Right lung (tissue), 5 donors: ENCODE data around the gene HOXB2. TPM values are rescaled to one million over a fixed set of nuclear protein-coding genes. Genes with fewer than 3 reads are reported as not detected.

ENCODE experiments used
- DNase-seq, 2 donors: peaks; one replicate each; pipeline ENCODE4 v3.0.0-alpha.2; 2013
- polyA plus RNA-seq, 5 donors: library from polyadenylated mRNA; unstranded; fragments of 120-200 nt; gene quantifications; one replicate each; pipeline versions ENCODE4 v1.2.1 to v1.2.3, GENCODE V29; 2013; ENCODE audit warnings: inconsistent platforms in 1 of 5, low replicate concordance in 1 of 5; ENCODE audit not compliant: insufficient read length in 5 of 5, insufficient read depth in 1 of 5

Gene HOXB2
- polyA plus RNA-seq, 5 donors: 25.8 to 37.5 (median 30.0) TPM

DNA sequence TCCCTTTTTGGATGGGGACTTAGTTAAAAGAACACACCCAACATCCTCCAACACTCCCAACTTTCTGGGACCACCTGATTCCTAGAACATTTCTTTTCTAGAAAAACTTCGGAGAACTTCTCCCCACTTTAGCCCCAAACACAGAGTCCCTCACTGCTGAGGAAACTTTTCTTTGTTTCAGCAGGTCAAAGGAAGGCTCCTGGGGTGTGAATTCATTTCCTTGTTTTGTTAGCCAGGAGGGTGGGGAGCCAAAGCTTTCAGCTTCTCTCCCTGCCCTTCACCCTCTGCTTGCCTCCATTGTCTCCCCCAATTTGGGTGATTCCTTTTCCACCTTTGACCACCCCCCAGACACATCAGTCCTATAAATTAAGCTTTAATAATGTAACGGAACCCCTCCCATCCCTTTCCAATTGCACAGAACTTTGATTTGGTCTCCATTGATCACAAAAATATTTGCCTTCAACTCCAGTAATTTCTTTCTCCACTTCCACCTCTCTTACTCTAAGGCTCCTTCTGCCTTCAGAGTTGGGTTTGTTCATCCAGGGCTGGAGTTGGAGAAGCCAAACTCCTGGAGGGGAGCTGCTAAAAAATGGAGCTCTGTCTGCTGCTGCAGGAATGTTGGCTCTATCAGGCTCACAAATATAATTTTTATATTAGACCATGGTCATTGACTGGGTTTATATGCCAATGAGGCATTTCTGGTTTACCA, 22.9 kb upstream of the HOXB2 start:
- DNase-seq: no peak

DNA sequence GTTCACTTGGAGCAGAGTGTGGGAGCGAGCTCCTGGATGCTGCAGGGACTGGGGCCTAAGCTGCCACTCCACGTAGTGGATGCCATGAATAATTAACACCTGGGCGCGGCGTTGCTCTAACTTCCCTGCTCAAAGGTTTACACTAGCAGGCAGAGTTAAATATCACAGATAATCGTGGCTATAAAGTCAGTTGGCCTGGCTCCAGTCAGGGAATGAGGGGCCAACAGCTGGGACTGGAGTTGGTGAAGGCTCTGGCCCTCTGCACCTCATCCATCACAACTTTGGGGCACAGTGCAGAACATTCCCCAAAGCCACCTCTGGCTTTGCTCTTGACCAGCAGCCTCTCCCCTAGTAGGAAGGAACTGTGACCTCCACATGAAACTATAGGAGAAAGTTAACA, 22.3 kb upstream of the HOXB2 start:
- no peak for DNase-seq

DNA sequence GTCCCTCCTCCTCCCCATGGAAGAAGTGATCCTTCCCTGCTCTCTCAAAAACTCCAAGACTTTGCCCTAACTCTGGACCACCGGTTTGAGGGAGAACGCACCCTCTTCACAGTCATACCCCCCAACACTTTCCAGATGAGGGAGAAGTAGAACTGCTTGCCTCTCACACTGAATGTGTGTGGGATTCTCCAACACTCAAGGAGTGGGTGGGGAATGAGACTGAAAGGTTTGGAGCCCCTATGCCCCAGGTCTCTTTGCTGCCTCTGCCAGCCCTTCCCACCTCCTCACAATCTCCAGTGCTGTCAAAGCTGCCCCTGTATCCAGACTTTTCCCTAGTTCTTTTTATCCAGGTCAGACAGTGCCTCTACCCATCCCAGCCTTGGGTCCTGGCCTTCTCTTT, 21.8 kb upstream of the HOXB2 start:
- no peak for DNase-seq

DNA sequence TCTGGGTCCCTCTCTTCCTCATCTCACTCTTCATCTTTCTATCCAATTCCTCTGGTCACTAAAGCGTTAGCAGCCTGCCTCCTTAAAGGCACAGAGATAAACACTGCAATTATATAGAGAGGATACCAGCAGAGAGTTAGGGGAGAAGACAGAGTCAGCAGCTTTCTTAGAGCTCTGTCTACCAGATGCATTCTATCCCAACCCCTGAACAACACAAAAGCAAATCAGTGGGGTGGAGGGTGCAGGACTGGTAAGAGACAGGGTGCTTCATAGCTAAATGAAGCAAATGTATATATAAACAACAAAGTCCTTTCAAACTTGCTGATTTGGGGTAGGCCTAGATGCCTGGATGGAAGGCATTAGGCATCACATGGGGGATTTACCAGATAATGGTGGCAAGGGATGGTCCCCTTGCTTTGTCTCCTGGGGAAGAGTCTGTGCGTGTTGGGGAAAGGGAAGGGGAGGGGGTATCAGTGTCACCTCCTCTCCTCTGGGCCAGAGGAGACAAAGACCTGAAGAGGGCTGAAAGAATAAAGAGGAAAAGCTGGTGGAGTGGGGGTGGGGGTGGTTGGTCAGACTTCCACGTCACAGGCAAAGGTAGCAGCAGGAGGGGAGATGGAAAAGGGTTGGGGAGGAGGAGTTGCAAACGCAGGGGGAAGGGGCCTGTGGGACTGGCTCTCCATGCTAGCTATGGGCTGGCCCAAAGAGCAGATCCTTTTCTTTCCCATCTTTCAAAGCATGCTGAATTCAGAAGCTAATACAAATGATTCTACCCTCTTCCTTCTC, 21.2 kb upstream of the HOXB2 start:
- no peak for DNase-seq

DNA sequence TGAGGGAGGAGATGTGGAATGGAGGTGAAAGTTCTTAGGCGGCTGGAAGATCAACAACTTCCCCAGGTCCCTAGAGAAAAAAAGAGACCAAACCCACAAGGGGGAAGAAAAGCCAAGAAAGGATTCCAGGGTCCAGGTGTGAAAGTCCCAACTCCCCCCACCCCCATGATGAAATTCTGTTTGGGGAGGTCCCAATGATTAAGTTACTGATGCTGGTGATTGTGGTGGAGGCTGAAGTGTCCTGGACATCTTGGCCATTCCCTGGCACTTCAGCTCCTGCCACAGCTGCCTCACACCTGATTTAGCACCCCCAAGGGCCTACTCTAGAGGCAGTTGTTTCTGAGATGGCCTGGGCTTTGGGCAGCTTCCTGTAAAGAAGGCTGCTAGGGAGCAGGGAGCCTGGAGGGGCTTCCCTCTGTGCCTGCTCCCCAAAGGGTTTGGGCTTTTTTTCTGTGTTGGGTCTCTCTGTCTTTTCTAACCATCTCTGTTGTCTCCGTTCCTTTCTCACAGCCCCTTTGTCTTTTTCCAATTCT, 20.2 kb upstream of the HOXB2 start:
- DNase-seq: no peak

DNA sequence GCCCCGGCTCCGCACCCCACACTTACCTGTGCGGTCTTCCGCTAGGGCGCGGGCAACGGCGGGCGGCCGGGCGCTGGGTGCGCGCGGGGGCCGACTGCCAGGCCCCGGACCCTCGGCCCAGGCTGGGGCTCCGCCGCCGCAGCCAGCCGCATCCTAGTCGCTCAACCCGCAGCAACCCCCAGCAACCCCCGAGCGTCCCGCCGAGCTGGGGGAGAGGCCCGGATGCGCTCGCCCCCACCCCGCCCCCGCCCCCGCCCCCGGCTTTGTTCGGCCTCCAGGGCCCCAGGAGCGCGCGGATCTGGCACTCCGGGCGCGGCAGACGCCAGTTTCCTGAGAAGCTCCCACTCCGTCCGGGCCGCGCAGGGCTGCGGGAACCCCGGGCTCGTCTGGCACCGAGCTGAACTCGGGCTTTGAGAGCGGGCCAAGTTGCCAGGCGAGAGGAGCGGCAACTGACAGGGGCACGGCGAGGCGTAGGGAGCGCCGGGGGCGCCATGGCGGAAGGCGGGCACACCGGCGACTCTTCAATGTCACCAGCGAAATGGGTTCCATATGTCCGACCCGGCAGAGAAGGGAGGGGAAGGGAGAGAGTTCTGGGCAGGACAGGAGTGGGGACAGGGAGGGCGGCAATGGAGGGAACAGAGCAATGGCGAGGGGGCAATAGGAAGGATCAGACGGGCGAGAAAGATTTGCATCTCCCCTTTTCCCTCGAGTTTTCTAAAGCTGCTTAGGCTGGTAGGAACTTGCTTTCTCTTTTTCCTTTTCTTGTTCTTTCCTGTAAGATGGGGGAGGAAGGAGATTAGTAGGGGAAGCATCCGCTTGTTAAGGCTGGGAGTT, 19.5 kb upstream of the HOXB2 start:
- no peak for DNase-seq

DNA sequence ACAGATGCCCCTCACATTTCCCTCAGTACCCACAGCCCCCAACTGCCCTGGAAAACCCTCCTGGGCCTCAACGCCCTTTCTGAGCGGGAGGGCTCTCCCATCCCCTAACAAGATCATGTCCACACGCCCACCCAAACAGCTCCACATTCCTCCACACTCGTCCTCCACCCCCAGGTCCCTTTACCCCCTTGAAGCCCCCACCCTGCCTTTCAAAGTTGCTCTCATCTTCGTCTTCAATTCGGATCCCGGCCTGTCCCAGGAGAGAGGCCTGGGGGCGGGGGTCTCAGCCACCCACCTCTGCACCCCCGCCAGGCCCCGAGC, 18.9 kb upstream of the HOXB2 start:
- DNase-seq: no peak

DNA sequence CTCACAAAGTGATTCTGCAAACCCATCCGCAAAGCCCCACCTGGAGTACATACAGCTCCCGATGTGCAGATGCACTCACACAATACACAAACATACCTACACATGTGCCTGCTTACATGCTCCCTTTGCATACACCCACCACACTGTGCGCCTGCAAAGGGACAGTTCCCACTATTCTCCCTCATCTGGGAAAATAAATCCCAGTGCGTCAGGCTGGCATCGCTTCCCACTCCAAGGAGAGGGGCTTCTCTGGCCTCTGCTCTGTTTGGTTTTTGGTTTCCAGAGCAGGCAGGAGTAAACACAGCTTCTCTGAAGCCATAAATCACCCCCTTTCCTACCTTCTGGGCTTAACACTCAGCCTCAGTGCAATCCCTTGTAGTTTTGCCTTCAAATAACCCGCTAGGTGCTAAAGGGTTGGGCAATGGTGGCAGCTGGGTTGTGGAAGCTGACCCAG, 18.5 kb upstream of the HOXB2 start:
- DNase-seq: no peak

DNA sequence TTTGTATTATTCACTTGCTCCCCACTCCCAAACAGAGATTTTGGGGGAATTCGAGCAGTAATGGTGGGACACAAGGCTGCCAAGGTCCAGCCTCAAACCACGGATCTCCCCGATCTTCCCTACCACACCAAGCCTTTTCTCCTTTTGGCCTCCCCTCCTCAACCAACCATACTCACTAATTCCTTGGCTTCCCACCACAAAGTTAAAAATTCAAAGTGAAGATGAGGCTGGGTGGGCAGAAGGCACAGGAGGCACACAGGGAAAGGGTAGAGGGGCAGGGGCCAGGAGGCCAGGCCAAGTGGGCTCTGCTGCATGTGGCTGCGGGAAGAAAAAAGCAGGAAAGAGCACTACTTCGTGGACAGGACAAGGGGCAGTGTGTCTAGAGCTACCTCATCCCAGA, 18.0 kb upstream of the HOXB2 start:
- no peak for DNase-seq

DNA sequence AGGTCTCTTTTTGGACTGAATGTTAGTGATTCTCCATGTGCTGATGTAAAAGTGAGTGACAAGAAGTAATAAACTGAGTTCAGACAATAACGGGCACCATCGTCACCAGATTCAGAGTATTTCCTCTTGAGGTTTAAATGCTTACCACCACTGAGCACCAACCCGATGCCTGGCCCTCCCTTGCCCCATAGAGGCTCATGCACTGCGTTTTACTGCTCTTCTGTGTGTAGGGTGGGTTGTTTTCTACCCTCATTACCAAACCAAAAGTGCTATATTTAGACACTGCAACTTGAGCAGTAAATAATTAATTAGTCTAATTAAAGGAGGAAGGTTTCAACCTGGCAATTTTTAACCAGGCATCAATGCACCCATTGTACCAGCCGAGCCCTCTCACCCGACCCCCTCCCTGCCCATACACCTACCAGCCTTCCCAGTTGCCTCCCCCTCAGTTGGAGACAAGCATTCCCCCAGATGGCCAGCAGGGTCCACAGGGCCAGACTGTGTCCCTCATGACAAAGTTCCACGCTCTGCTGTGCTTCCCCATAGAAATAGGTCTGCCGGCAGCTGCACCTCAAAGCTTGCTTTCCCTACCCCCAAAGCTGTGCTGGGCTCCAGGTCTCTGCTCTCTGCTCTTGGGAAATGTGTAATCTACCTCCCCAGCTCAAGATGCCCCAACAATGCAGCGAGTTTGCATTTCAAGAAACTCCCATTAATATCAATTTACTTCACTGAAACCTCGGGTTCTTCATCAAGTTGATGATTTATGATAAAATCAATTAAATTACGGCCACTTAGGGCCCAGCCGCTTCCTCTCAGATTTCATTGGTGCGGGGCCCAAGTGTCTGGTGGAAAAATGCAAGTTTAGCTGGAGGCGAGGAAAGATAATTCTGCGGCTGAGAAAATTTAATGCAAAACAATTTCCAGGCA, 17.2 kb upstream of the HOXB2 start:
- DNase-seq: no peak

DNA sequence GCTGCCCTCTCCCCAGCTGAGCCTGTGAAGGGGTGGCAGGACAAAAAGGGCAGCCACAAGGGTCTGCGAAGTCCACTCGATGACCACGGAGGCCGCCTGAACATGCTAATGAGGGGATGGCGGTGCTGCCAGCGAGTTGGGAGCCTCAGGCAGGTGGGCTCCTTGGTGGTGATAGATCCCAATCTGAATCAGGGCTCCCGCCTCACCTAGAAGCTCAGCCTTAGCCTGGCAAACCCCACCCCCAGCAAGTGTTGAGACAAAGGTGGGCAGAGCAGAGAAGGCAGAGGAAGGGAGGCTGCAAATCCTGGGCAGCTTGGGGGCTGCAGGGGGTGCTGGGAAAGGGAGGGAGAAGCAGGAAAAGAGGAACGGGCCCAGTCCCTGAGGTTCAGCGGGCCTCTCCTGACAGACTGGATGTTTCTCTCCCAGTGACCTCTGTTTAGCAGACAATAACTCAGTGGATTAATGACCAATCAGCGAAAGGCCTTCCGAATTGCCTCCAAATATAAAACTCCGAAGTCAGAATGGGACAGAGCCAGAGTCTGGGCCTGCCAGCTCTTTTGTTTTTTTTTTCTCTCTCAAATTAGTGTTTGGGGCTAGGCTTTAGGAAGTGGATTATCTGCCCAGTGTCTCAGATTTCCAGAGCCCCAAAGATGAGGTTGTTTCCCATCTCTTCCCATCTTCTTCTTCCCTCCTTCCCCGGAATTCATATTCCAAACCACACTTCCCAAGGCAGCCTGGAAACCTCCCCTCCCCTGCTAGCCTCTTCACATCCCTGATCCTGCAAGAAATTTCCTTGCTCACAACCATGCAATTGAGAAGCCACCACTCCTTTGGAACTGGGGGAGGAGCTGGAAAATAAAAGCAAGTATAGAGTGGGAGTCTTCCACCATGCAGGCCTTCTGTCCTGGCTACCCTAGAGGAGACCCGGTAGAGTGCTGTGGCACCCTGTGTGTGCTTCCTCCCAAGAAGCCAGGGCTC, 15.2 kb upstream of the HOXB2 start:
- DNase-seq: peak; percentile 79 to 82

DNA sequence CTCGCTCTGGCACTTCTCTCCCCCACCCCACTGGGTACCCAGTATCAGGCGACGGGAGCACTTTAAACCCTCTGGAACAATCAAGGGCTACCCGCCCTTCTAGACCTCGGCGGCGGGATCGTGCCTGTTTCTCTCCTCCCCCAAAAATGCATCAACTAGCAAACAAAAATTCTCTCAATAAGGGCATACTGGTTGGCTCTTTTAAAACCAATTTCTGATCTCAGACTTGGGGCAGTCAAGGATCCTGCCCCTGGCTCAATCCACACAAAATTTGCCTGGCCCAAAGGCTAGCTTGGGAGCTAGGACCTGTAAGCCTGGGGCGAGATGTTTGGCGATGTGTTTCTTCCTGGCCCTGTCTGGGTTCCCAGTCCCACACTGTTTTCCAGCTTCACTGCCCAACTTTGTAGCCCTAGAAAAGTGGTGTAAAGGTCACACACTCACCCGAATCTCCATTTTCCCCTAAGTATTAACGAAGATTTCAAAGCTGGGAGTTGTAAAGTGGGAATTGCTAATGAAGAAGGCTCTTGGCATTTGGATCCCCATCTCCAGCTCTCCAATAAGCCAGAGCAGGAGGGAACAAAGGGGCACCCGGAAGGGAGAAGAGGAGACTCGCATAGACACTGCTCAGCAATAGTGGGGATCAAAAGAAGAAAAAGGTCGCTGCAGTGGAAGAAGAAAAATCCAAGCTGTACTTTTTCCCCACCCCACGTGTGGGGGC, 14.4 kb upstream of the HOXB2 start:
- peak; percentile 21 to 25 for DNase-seq

DNA sequence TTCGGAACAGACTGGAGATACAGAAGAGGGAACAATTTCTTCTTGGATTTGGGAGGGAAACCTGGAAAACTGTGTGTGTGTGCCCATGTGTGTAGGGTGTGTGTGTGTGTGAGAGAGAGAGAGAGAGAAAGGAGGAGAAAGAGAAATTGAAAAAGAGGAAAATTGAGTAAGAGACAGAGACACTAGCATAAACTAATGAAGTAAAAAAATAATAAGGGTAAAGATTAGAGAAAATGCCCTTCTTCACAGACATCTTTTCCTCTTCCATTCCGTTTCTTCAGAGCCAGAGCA, 13.9 kb upstream of the HOXB2 start:
- no peak for DNase-seq

DNA sequence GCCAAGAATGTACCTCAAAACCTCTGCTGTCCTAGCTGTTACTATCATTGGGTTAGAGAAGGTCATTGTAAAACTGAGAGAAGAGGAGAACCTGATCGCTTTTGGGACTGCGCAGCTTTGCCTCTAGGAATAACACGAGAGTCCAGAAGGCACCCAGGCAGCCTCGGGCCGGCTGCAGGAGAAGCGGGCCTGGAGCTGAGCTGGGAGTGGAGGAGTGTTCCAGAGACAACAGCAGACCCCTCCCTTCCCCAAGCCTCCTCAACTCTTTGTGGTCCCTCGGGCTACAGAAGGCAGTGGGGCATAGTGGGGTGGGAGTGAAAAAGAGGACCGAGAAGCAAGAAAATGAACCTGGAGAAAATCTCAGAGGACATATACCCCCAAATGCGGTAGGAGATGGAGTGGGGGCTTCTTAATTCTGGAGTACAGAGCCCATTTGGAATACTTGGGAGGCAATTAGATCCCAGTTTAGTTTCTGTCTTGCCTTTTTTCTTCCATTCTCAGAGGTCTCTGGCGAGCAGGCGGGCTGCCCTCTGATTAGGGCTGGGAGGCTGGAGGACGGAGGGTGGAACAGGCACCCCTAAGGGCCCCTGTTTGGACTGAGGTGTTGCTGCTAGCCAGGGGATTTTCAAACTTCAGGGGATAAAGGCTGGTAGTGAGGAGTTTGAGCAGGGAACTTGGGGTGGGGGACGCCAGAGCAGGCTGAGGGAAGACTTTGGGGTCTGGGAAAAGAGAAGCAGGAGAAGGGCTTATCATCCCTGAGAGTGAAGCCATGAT, 13.3 kb upstream of the HOXB2 start:
- DNase-seq: peak; percentile 15 to 20

DNA sequence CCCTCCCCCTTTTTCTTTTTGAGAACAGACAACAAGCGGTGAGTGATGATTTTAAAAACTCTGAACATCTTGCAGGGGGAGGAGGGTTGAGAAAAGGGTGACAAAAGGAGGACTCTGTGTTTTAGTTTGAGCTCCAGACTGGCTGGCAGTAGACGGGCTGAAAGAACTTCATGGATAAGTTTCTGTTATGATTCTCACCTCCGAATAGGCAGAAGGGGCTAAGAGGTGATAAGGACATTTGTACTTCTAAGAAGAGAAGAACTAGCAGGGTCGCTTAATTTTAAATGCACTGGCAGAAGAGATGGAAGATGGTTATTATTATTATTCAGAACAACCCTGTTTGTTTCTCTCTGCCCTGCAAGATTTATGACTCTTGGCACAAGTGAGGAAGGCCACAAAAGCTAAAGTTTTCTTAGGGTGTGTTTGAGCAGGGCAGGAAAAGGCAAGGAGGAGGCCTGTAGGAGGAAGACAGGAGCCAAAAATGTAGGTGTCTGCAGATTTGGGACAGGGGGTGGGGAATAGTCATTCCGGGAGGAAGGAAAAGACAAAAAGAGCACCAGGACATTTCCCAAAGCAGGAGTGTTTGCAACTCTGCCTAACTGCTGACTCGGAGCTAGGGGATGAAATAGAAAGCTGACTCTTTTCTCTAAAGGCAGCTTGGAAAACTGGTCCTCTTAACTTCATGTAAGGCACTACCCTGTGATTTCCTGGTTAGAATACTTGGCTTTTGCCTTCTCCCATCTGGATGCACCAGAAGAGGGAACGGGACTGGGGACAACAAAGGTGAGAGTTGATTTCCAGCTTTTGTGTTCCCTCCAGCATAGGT, 11.9 kb upstream of the HOXB2 start:
- DNase-seq: peak; percentile 48 to 52

DNA sequence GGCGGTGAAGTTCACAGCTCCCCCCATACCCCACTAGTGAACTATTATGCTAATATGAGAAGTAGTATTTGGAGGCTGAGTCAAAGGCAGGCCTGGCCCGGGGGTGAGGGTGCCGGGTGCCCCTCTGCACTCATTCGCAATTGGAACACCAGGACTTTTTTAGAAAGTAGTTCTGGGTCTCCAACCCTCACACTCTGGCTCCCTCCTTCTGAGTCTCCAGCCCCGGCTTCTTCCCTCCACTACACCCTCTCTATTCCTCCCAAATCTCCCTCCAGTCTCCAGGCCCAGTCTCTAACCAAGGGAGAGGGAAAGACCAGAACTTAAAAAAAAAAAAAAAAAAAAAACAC, 11.3 kb upstream of the HOXB2 start:
- peak in 1 of 2 donors; percentile 7 for DNase-seq

DNA sequence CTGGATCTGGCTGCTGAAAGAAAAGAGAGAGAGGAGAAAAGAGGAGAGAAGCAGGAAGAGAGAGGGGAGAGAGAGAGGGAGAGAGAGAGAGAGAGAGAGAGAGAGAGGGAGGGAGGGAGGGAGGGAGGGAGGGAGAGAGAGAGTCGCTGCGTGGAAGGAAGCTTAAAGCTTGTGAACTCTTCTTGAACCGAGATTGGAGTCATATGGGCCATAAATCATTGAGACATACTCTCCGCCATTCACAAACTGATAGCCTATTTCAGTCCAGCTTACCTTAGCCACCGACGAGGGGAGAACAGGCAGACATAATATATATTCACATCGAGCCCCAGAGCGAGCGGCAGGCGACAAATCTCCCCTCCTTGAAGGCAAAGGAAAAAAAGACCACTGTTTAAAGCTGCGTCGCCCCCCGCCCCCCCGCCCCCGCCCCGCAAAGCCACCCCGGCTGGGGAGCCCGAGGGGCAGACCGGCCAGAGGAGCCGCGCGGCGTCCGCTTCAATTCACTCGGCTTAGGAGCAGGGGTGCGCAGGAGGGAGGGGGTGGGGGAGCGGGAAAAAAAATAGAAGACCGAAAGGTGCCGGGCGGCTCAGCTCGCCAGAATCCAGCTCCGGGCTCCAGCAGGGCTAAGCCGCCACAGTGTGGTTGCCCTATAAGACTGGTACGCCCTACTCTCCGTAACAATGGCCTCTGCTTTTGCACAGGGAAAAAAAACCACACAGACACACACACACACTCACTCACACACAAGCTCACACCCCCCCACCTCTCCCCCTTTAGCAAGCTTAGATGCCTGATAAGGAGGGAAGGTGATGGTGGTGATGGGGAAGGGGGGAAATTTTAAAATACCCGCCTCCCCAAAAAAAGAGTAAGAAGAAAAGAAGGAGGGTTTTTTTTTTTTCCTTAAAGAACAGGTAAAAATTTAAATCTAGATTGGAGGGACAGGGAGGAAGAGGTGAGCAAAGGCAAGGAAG, 10.6 kb upstream of the HOXB2 start:
- DNase-seq: peak; percentile 76 to 80
